Measurements from ENCODE around the gene PCSK6. TPM values are rescaled to one million over a fixed set of nuclear protein-coding genes. Genes with fewer than 3 reads are reported as not detected.

The PCSK6 gene
- total RNA-seq, result 6.8 and 12.3 TPM in 2 replicates

GRCh38 chr15:101489599-101490407 lies at the start of gene PCSK6:
Gene PCSK6 (minus strand): TSS chr15:101489707. CDS start chr15:101489670, 37 bp downstream.
- Histone ChIP-seq H3K4me3 (ENCODE audit: low read depth, low read length) (peak within 1 kb of the TSS; percentile 25), H3K36me3 (ENCODE audit: control insufficient read depth, insufficient read depth, low read length) (no peaks in the 10 kb centered on the region), H3K27me3 (ENCODE audit: control insufficient read depth, insufficient read depth, low read length) (peaks cover 14% of the 10 kb centered on the region)
- FAIRE-seq (no peak), DNase-seq (ENCODE audit: low read depth) (no peak)
- no peak for TF ChIP-seq CTCF (IDR thresholded peaks at IDR 0.05; ENCODE audit: insufficient read depth, low read length, severe bottlenecking)

GRCh38 chr15:101538996-101539395 lies 49.5 kb upstream of the PCSK6 start:
- FAIRE-seq (no peak), DNase-seq (ENCODE audit: low read depth) (no peak)
- Histone ChIP-seq H3K4me3 (ENCODE audit: low read depth, low read length) (no peak overlapping the region), H3K27me3 (ENCODE audit: control insufficient read depth, insufficient read depth, low read length) (no peaks in the 10 kb centered on the region), H3K36me3 (ENCODE audit: control insufficient read depth, insufficient read depth, low read length) (no peaks in the 10 kb centered on the region)
- no peak for TF ChIP-seq CTCF (IDR thresholded peaks at IDR 0.05; ENCODE audit: insufficient read depth, low read length, severe bottlenecking)

GRCh38 chr15:101538177-101538576 lies 48.7 kb upstream of the PCSK6 start:
- no peak for TF ChIP-seq CTCF (IDR thresholded peaks at IDR 0.05; ENCODE audit: insufficient read depth, low read length, severe bottlenecking)
- H3K4me3 ChIP-seq (ENCODE audit: low read depth, low read length), result no peak overlapping the region
- no peak for FAIRE-seq
- no peaks in the 10 kb centered on the region for H3K36me3 ChIP-seq (ENCODE audit: control insufficient read depth, insufficient read depth, low read length)
- H3K27me3 ChIP-seq (ENCODE audit: control insufficient read depth, insufficient read depth, low read length), result no peaks in the 10 kb centered on the region
- no peak for DNase-seq (ENCODE audit: low read depth)

GRCh38 chr15:101537483-101538080 lies 48.1 kb upstream of the PCSK6 start:
- Histone ChIP-seq H3K27me3 (ENCODE audit: control insufficient read depth, insufficient read depth, low read length) (no peaks in the 10 kb centered on the region), H3K36me3 (ENCODE audit: control insufficient read depth, insufficient read depth, low read length) (no peaks in the 10 kb centered on the region), H3K4me3 (ENCODE audit: low read depth, low read length) (no peak overlapping the region)
- FAIRE-seq (no peak), DNase-seq (ENCODE audit: low read depth) (no peak)
- no peak for TF ChIP-seq CTCF (IDR thresholded peaks at IDR 0.05; ENCODE audit: insufficient read depth, low read length, severe bottlenecking)

- FAIRE-seq (no peak), DNase-seq (ENCODE audit: low read depth) (no peak)
Observed at GRCh38 chr15:101536875-101537405, 47.4 kb upstream of the PCSK6 start.

More at GRCh38 chr15:101536875-101537405, 47.4 kb upstream of the PCSK6 start:
- no peaks in the 10 kb centered on the region for H3K27me3 ChIP-seq (ENCODE audit: control insufficient read depth, insufficient read depth, low read length)
- no peak overlapping the region for H3K4me3 ChIP-seq (ENCODE audit: low read depth, low read length)
- no peaks in the 10 kb centered on the region for H3K36me3 ChIP-seq (ENCODE audit: control insufficient read depth, insufficient read depth, low read length)
- no peak for TF ChIP-seq CTCF (IDR thresholded peaks at IDR 0.05; ENCODE audit: insufficient read depth, low read length, severe bottlenecking)

All from bronchial epithelial cell (primary cell).